Measurements from ENCODE around the gene FBXO3. TPM values are rescaled to one million over a fixed set of nuclear protein-coding genes. Genes with fewer than 3 reads are reported as not detected.

The FBXO3 gene
- total and polyA plus RNA-seq, 2 of the 13 experiments (the other 11 are each of a cell fraction or from before 2014, with no cell fraction given), result 20.4 to 27.6 TPM

GRCh38 chr11:33753304-33753967 is 20.9 kb downstream of the FBXO3 start:
- in situ Hi-C loops (cut with HindIII; ENCODE audit: extremely low pct_ligation_motif_present, low pct_unique_long_range_greater_than_20kb) (no loop called here), intact Hi-C loops (cut with micrococcal nuclease; ENCODE audit: unreplicated experiment) (no loop called here)
- BruUV-seq (replicated peaks), result no TSS peak
- FAIRE-seq, result no peak
- TF ChIP-seq RXRA (CRISPR knock-in tag; IDR thresholded peaks at IDR 0.05) (no peak), ZFP62 (CRISPR knock-in tag; IDR thresholded peaks at IDR 0.05) (no peak), ZNF644 (CRISPR knock-in tag; IDR thresholded peaks at IDR 0.05; ENCODE audit: low read depth) (no peak), NFYB (CRISPR knock-in tag; IDR thresholded peaks at IDR 0.05) (no peak)
- Histone ChIP-seq H3K79me2 (ENCODE audit: insufficient read depth, low read length) (no peaks in the 10 kb centered on the region), H3K4me3 (replicated peaks in 1 of 3; ENCODE audit: insufficient read depth in 1 of 3, low read depth in 2 of 3, low read length in 3 of 3) (no peak overlapping the region), H3K4me2 (ENCODE audit: low read depth, low read length) (no peak overlapping the region), H3K4me1 (ENCODE audit: insufficient read depth, low read length) (no peaks in the 10 kb centered on the region), H3K9ac (ENCODE audit: insufficient read depth, low read depth, low read length) (no peak overlapping the region), H3K9me3 (ENCODE audit: low read length) (no peaks in the 10 kb centered on the region), H4K20me1 (ENCODE audit: insufficient read depth, low read length) (0 out of 2 replicates have a peak, but pooled peaks cover 2% of the 10 kb centered on the region), H3K36me3 (replicated peaks in 1 of 2; ENCODE audit: control insufficient read depth in 1 of 2, insufficient read depth in 2 of 2, low read length in 2 of 2) (peaks cover 7 to 17% of the 10 kb centered on the region in 2 experiments; a peak in 4 of 5 replicates), H3K27me3 (ENCODE audit: control insufficient read depth in 1 of 2, insufficient read depth in 2 of 2, low read length in 2 of 2) (no peaks in the 10 kb centered on the region), H3K27ac (ENCODE audit: extremely low read length, insufficient read depth, low read length) (no peak overlapping the region), H2AFZ (ENCODE audit: low read length) (no peak overlapping the region)
- POLR2A ChIA-PET, result no interaction called here
- WGBS (ENCODE audit: low lambda C conversion rate), result 78% methylated on average over 4 of the region's 4 CpGs
- ATAC-seq, result no peak
- CTCF ChIA-PET (ENCODE audit: low intra/inter-chr PET ratio, low total read pairs), result no interaction called here
- DNase-seq (ENCODE audit: low spot score), result no peak

GRCh38 chr11:33751878-33752277 is 22.4 kb downstream of the FBXO3 start:
- ATAC-seq, result no peak
- DNase-seq (ENCODE audit: low spot score), result no peak
- H3K27ac ChIP-seq (ENCODE audit: extremely low read length, insufficient read depth, low read length), result no peak overlapping the region
- H3K4me1 ChIP-seq (ENCODE audit: insufficient read depth, low read length), result no peaks in the 10 kb centered on the region
- WGBS (ENCODE audit: low lambda C conversion rate), result 95% methylated on average over 3 of the region's 3 CpGs
- CTCF ChIA-PET (ENCODE audit: low intra/inter-chr PET ratio, low total read pairs), result no interaction called here
- BruUV-seq (replicated peaks), result no TSS peak
- intact Hi-C loops (cut with micrococcal nuclease; ENCODE audit: unreplicated experiment), result no loop called here
- H3K36me3 ChIP-seq (replicated peaks in 1 of 2; ENCODE audit: control insufficient read depth in 1 of 2, insufficient read depth in 2 of 2, low read length in 2 of 2), result peaks cover 4 to 12% of the 10 kb centered on the region in 2 experiments; a peak in 4 of 5 replicates
- no peak for FAIRE-seq
- no peak overlapping the region for H3K4me2 ChIP-seq (ENCODE audit: low read depth, low read length)
- in situ Hi-C loops (cut with HindIII; ENCODE audit: extremely low pct_ligation_motif_present, low pct_unique_long_range_greater_than_20kb), result no loop called here
- no peaks in the 10 kb centered on the region for H3K79me2 ChIP-seq (ENCODE audit: insufficient read depth, low read length)
- no peak overlapping the region for H3K4me3 ChIP-seq (replicated peaks in 1 of 3; ENCODE audit: insufficient read depth in 1 of 3, low read depth in 2 of 3, low read length in 3 of 3)
- H2AFZ ChIP-seq (ENCODE audit: low read length), result no peak overlapping the region
- POLR2A ChIA-PET, result no interaction called here
- H4K20me1 ChIP-seq (ENCODE audit: insufficient read depth, low read length), result no peaks in the 10 kb centered on the region
- no peaks in the 10 kb centered on the region for H3K9me3 ChIP-seq (ENCODE audit: low read length)
- no peak overlapping the region for H3K9ac ChIP-seq (ENCODE audit: insufficient read depth, low read depth, low read length)
- no peaks in the 10 kb centered on the region for H3K27me3 ChIP-seq (ENCODE audit: control insufficient read depth in 1 of 2, insufficient read depth in 2 of 2, low read length in 2 of 2)
- TF ChIP-seq THYN1 (CRISPR knock-in tag; IDR thresholded peaks at IDR 0.05; ENCODE audit: borderline replicate concordance, low read depth), result no peak
- TF ChIP-seq SIX1 (CRISPR knock-in tag; IDR thresholded peaks at IDR 0.05; ENCODE audit: borderline replicate concordance), result no peak
- no peak for TF ChIP-seq ZNF777 (CRISPR knock-in tag; IDR thresholded peaks at IDR 0.05)
- no peak for TF ChIP-seq PBX3 (CRISPR knock-in tag; IDR thresholded peaks at IDR 0.05; ENCODE audit: borderline replicate concordance)
- TF ChIP-seq ZMYM2 (CRISPR knock-in tag; IDR thresholded peaks at IDR 0.05), result no peak
- TF ChIP-seq, protein P1, sequence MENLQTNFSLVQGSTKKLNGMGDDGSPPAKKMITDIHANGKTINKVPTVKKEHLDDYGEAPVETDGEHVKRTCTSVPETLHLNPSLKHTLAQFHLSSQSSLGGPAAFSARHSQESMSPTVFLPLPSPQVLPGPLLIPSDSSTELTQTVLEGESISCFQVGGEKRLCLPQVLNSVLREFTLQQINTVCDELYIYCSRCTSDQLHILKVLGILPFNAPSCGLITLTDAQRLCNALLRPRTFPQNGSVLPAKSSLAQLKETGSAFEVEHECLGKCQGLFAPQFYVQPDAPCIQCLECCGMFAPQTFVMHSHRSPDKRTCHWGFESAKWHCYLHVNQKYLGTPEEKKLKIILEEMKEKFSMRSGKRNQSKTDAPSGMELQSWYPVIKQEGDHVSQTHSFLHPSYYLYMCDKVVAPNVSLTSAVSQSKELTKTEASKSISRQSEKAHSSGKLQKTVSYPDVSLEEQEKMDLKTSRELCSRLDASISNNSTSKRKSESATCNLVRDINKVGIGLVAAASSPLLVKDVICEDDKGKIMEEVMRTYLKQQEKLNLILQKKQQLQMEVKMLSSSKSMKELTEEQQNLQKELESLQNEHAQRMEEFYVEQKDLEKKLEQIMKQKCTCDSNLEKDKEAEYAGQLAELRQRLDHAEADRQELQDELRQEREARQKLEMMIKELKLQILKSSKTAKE (CRISPR knock-in tag; IDR thresholded peaks at IDR 0.05; ENCODE audit: borderline replicate concordance), result no peak

Data from HepG2 (cell line).